HG03575 (cell line): ENCODE results near the gene RASGRF1.

ENCODE experiments used
- ATAC-seq: cut with Tn5 transposase; IDR thresholded peaks from one replicate; pipeline ENCODE4 v1.9.1; 2021; ENCODE audit not compliant: unreplicated experiment, insufficient number of reproducible peaks, low FRiP score; ENCODE audit errors: extremely low read depth

The RASGRF1 gene

DNA sequence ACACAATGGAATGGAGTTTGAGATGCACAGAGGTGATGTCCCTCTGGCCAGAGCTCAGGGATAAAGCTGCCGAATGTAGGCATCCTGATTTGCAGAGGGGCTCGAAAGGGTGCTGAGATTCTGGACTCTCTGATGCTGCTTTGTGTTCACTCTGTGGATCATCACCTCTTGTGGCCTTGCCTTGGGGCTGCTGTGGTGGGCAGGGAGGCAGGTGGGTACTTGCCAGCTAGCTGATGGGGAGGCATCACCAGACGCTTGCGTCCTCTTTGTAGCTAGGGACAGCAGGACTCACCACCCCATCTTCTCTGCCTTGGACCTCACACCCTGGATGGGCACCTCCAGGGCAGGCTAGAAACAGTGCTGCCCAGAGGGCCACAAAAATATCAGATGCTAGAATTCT is 14.6 kb upstream of the RASGRF1 start:
- ATAC-seq: no peak

DNA sequence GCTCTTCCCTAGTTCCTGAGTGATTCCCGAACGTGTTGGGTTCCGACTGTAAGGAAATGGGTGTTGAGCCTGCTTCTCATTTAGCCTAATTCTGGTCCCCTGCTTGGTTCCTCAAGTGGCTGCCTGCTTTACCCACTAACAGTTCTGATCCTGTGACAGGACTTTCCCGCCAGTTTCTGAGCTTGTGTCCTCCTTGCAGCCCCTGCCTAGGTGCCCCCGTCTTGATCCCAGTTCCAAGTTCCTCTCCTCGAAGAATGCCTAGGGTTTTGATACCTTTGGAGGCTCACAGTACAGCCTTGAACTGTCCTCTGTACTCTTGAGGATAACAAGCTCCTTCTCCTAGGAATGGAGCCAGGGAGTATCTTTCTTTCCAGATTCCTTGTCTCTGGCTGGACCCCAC is 12.0 kb upstream of the RASGRF1 start:
- ATAC-seq: no peak

DNA sequence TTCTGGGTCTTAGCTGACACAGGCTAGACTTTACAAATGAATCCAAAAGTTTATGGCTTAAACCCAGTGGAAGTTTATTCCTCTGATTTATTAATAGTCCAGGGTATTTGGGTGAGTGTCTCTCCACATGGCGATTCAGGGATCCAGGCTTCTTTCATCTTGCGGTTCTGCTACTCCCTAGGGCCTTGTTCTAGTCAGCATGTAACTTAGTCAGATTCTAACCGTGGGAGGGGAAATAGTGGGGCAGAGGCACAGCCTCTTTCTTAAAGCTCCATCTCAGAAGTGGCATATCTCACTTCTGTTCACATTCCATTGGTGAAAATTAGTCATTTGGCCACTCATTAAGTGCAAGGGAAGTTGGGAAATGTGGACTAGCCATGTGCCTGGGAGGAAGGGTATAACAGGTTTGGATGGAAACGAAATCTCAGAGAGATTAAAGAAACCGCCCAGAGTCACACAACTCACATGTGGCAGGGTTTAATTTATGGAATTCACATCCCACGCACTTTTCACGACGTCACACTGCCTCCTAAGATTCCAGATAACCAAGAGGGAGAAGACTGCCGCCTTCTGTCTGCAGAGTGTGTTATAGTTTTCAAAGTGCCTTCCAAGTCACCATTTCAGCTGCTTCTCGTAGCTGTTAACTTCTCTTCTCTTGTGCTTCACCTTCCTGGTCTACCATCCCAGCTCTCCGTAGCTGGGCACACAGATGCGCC is 11.4 kb upstream of the RASGRF1 start:
- no peak for ATAC-seq

DNA sequence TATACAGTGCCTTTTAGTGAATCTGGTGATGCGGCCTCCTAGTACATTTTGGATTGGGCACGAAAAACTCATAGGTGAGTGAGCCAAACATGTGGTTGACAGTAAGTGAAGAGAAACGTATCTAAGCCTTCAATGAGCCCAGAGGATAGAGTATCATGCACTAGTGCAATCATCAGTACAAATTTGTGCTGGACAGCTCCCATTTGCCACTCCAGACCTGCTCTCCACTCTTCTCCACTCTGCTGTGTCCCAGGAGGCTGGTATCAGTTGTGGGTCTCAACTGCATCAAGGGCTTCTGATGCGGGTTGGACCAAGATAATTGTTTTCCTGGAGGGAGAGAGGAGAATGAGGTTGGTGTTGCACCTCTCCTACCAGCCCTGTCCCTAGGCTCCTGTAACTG is 9.1 kb upstream of the RASGRF1 start:
- ATAC-seq: no peak

DNA sequence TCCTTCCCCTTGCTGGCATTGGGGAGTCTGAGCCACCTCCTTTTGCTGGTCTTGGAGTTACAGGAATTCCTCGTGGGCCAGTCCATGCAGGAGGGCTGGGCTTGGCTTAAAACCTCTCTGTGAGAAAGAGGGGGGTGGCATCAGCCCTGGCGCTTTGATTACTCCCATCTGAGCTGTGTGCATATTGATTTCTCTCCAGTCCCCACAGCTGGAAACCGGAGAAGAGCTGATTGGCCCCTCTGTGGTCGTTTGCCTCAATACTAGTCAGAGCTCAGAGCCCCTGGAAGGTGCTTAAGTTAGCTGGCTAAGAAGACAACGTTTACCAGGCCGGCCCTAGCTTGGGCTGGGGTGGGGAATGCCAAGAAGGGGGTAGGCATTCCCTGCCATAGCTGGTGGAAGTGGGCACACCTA is 4.0 kb upstream of the RASGRF1 start:
- ATAC-seq: no peak

DNA sequence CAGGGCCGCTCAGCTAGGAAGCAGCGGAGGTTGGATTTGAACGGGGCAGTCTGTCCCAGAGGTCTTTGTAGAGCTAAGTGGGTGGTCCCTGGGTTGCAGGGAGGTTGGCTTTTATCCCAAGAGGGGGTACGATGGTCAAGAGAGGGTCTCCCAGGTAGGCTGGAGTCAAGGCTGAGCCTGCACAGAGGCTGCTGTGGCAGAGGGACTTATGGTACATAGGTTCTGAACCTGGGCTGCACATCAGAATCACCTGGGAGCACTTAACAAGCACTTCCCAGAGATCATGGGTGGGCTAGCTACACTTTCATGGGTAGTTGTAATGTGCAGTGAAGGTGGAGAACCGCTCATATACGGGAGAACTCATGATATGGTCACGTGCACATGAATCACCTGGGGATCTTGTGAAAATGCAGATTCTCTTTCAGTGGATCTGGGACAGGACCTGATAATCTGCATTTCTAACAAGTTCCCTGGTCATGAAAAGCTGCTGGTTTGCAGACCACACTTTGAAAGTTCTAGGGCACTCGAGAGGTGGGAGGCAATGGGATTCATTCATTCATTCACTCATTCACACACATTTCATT is 2.9 kb upstream of the RASGRF1 start:
- no peak for ATAC-seq

DNA sequence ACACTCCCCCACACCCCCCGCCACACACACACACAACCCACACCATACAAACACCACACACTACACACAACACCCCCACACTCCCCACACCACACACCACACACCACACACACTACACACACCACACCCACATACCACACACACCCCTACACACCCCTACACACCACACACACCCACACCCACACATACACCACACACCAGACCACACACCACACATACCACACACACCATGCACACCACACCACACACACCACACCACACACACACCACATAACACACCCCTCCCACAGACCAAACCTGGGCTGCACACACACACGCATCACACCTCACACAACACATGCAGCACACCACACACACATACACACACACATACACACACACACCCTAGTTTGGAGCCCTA is 1.8 kb upstream of the RASGRF1 start:
- no peak for ATAC-seq

DNA sequence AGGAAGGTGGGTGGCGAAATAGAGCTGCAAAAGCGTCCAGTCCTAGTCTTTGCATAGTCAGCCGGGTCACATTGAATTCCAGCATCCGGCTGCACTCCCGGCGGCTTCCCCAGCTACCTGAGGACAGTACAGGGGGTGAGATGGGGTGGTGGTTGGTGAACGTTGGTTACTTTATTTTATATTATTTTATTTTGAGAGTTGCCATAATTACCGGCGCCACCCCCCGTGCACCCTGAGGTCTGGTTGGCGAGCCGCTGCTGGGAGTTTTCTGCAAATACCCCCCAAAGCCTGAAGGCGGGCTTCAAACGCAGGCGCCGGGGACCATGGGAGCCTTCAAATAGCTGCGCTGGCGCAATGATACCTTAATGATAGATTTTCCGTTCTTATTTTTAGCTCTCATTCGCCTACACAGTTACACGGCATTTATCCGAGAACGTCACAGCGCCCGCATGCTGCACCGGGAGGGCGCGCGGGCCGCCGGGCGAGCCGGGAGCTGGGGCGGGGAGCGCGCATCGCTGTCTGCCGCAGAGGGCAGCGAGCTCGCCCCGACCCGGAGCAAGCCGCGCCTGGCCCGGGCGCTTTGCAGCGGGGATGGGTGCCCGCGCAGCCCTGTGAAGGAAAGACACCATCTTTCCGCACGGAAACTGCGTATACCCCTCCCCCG is 756 bp upstream of the RASGRF1 start:
- ATAC-seq: no peak

DNA sequence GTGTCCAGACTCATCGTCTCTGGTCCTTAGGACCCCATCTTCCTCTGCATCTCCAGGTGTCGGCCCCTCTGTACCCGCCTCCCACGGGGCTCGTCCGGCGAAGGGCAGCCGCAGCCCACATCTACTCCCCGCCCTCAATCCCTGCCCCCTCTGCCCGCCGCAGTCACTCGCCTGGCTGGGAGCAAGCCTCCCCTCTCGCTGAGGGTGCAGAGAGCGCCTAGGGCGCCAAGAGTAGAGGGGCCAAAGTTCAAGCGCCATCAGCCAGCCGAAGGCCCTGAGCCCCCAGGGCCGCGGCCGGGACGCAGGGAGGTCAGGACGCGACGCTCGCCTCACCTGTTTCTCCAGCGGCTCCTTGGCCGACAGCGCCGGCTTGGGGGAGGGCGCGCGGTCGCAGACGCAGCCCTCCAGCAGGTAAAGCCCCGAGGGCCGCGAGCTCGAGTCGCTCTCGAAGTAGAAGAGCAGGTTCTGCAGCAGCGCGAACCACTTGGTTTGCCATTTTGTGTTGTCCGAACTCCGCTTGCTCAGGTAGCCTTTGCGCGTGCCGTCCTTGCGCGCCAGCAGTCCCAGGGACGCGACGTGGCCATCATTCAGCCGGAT is 592 bp downstream of the RASGRF1 start:
- ATAC-seq: no peak

DNA sequence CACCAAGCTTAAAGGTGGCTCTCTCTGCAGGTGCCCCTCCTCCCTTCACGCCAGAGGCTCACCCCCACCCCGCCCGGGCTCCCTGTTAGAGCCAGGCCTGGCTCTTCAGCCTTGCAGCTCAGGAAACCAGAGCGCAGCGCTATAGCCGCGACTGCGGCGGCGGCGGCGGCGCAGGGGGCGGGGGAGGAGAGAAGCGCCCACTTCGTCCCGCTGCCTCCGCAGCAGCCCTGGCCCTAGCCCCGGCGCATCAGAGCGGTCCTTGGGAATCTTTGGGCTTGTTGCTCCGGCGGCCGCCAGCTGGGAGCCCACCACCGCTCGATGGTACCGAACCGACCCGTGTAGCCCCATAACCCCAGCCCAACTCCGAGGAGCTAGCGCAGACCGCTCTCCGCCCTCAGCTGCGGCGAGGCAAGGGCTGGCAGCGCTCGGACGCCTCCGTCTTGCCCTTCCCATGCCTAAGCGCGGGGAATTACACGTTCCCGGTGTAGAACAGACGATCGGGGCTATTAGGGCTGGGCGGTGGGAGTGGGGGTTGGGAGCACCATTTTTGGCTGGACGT is 1.2 kb downstream of the RASGRF1 start:
- ATAC-seq: no peak

DNA sequence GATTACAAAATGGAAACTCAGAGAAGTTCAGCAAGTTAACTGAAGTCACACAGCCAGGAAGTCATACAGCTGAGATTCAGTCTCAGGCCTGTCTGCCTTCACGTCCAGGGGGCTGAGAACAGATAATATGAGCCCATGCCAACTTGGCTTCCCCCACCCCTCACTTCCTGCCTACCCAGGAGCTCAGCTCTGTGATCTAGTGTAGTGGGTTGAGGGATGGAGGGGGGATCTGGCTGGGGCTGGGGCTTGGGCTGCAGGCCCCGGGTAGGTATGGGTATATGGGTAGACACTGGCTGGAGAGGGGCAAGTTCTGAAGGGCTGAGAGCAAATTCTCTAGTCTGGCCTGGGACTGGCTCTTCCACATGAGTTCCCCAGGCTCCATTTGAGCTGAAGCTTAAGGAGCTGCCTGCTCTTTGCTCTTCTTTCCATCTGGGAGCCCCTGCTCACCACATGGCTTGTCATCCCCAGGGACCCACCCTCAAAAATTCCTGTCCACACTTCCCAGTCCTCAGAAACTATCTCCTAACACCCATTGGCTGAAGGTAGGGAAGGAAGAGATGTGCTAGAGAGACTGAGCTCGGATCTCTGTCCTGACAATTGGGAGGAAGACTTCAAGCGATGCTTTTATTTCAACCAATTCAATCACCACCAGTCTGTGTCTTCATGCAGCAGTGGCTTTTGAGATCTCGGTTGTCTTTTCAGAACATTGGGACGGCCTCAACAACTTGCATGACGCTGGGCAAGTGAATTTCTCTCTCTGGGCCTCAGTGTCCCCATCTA is 2.0 kb downstream of the RASGRF1 start:
- no peak for ATAC-seq

DNA sequence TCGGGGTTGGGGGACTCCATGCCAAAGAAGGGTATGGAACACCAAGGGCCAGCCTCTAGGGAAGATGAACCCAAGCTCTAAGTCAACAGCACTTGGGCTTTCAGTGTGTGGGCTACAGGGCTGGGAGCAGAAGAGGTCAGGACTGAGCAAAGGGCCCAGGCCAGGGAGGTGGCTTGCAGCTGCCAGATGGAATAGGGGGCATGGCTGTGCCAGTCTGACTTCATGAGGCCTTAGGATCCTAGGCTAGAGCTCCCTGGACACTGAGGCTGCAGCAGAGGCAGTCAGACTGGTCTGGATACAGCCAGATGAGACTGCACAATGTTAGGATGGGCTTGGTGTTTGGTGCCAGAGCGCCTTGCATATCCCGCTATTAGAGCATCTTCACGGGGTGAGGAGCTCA is 3.8 kb downstream of the RASGRF1 start:
- no peak for ATAC-seq

DNA sequence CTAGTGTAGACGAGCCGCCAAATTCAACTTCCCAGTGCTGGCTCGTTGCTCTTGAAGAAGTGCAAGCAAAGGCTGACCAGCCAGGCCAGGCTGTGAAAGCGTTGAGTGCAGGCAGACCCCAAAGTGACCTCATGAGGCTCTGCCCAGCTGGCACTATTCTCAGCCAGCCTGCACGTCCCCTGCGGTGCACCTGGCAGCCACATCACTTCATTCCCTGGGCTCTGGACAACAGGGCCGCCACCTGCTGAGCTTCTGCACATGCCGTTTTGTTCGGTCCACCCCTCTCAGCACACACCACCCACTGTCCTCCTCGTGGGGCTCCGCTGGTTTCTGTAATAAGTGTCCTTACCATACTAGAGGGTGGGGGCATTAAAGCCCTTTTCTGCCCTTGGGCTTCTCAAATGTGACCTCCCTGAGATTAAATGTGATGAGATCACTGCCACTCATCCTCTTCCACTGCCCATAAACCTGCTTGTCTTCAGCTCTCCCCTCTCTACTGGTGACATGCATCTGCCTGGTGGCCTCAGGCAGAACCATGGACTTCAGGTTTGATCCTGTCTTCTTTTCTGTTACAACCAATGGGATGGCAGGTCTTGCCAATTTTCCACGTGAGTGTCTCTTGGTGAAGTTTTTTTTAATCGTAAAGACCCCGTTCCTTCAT is 6.1 kb downstream of the RASGRF1 start:
- no peak for ATAC-seq

DNA sequence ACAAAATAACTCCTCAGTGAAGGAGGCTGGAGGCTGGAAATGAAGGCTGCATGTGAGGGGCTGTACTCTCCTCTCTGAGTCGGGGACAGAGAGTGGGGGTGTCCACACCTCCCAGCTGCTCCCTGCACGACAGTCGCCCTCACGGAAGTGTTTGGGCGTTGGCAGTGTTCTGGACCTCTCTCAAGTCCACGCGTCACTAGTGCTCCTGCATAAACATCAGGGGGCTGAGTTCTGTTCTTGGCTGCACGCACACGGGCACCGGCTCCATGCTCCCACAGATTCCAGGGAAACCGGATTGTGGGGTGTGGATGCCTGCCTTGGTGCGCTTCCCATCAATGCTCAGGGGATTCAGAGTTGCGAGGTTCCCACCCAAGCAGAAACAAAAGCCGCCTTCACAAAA is 7.4 kb downstream of the RASGRF1 start:
- ATAC-seq: no peak

DNA sequence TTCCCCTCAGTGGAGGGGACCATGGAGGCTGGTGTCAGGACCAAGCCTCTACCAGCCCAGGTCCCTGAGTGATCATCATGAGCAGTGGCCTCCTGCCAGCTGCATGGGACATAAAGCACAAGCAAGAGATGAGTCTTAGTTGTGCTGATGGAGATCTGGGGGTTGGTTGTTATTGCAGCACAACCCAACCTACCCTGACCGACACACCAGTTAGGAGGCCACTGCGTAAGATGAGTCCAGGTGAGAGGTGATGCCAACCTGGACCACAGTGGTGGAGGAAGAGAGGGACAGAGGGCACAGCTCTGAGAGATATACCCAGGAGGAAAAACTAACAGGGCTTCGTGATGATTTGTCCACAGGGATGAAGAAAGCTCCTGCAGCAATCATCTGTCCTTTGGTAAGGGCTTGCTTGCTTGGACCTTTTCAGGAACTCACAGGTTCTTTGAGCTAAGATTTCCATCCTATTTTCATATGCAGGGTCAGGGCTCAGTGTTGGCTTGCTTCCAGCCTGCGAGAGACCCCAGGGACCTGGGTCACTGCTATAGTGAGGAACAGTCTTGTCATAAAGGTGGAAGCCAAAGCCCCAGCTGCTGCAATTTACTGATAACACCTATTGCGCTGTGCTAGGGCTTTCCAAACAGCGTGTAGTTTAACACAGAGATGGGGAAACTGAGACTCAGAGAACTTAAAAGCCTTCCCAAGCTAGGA is 8.1 kb downstream of the RASGRF1 start:
- ATAC-seq: no peak

DNA sequence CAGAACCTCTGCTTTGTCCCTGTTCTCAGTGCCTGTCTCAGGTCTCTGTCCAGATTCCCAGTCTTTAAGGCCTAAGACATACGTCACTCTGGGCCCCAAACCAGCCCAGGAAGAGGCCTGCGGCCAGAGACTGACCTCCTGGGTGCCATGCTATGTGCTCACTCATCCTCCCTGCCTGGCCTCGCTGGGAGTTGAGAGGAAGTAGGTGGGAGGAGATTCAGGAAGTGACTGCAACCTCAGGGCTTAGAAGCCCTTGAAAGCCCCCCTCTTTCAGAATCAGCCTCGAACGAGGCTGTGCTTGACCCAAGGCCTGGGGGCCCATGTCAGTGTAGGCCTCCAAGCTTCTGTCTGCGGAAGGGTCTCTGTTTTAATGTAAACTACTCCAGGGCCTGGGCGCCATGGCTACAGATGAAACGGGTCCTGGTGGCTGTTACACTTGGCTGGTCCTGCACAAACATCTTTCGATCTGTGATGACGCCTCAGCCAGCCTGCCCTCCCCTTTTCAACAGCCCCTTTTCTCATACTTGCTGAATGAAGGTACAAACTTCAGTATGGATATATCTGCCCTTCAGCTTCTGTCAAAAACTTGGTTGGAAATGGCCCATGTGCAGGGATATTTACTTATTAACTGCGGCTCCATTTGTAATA is 11.7 kb downstream of the RASGRF1 start:
- no peak for ATAC-seq

DNA sequence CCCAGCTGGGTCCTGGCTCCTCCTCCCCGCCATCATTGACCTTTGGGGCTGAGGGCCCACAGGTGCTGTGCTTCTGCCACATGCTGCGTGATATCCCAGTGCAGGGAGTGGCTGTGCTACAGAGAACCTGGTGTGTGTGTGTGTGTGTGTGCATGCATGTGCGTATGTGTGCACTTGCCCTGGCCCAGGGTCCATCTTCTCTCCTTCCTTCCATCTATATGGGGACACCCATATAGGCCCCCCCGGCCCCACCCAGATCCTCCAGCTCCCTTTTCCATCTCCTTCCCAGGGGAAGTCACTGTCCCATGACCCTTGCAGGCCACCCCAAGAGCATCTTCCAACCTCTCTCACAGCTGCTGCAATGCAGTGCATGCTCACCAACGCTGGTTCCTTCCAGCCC is 12.6 kb downstream of the RASGRF1 start:
- ATAC-seq: no peak

DNA sequence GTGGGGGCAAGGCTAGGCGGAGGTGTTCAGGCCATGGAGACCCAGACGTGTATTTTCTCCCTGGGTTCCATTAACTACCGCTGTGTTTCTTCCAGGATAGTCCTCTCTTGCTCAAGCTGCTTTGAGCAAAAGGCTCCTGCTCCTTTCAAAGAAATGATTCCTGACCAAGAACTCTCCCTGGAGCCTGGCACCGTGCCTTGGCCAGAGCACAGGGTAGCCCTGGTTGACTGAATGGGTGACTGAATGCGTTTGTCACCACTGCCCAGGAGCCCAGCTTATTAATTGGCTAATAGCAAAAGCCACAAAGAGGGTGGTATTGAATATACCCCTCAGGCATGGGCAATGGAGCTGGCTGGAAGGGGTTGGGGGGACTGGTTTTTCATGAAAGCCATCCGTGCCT is 13.9 kb downstream of the RASGRF1 start:
- ATAC-seq: no peak
